ENCODE results near the gene SPINK14. TPM values are rescaled to one million over a fixed set of nuclear protein-coding genes. Genes with fewer than 3 reads are reported as not detected.

Gene SPINK14
- total RNA-seq, 1 donor from 2014 or later = not detected

- Mint-ChIP-seq H3K9me3 (no peaks in the 10 kb centered on the region), H3K4me1 (peaks cover 4% of the 10 kb centered on the region), H3K36me3 (no peaks in the 10 kb centered on the region), H3K27ac (no peak overlapping the region), H3K4me3 (no peak overlapping the region), H3K27me3 (ENCODE audit: low read depth) (peaks cover 8% of the 10 kb centered on the region)
- no peak for DNase-seq (ENCODE audit: low spot score in 2 of 2, unreplicated experiment in 2 of 2)
- TF ChIP-seq, protein P1, sequence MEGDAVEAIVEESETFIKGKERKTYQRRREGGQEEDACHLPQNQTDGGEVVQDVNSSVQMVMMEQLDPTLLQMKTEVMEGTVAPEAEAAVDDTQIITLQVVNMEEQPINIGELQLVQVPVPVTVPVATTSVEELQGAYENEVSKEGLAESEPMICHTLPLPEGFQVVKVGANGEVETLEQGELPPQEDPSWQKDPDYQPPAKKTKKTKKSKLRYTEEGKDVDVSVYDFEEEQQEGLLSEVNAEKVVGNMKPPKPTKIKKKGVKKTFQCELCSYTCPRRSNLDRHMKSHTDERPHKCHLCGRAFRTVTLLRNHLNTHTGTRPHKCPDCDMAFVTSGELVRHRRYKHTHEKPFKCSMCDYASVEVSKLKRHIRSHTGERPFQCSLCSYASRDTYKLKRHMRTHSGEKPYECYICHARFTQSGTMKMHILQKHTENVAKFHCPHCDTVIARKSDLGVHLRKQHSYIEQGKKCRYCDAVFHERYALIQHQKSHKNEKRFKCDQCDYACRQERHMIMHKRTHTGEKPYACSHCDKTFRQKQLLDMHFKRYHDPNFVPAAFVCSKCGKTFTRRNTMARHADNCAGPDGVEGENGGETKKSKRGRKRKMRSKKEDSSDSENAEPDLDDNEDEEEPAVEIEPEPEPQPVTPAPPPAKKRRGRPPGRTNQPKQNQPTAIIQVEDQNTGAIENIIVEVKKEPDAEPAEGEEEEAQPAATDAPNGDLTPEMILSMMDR (IDR thresholded peaks at IDR 0.05; ENCODE audit: unreplicated experiment) = no peak
Measured at GRCh38 chr5:148205865-148206264, 37.5 kb downstream of the SPINK14 start.

DNA sequence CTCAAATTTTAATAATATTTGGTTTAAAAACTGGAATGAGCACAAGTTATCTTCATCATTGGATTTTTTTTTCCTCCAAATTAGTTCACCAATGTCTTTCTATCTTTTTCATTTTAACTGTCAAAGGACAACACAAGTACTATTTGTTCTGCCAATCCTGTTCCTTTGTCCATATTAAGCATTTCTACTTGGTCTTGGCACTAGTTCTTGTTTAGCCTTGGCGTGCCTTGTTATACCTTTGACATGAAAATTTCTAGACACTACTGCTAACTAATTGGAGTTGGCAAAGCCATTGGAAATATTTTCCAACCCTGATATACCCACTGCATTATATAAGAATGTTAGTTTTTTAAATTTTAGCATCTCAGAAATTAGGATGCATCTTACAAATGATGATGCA is 38.3 kb downstream of the SPINK14 start:
- Mint-ChIP-seq H3K27me3 (ENCODE audit: low read depth) (peaks cover 8% of the 10 kb centered on the region), H3K4me3 (no peak overlapping the region), H3K9me3 (no peaks in the 10 kb centered on the region), H3K27ac (no peak overlapping the region), H3K4me1 (peaks cover 4% of the 10 kb centered on the region), H3K36me3 (no peaks in the 10 kb centered on the region)
- TF ChIP-seq, protein P1 (IDR thresholded peaks at IDR 0.05; ENCODE audit: unreplicated experiment) = no peak
- no peak for DNase-seq (ENCODE audit: low spot score in 2 of 2, unreplicated experiment in 2 of 2)

GRCh38 chr5:148208226-148208625 is 39.9 kb downstream of the SPINK14 start:
- peaks cover 4% of the 10 kb centered on the region for H3K4me1 Mint-ChIP-seq
- TF ChIP-seq, protein P1 (IDR thresholded peaks at IDR 0.05; ENCODE audit: unreplicated experiment) = no peak
- no peaks in the 10 kb centered on the region for H3K9me3 Mint-ChIP-seq
- no peak for DNase-seq (ENCODE audit: low spot score in 2 of 2, unreplicated experiment in 2 of 2)
- no peak overlapping the region for H3K27ac Mint-ChIP-seq
- H3K4me3 Mint-ChIP-seq = no peak overlapping the region
- H3K27me3 Mint-ChIP-seq (ENCODE audit: low read depth) = peaks cover 4% of the 10 kb centered on the region
- H3K36me3 Mint-ChIP-seq = no peaks in the 10 kb centered on the region

- no peak overlapping the region for H3K4me3 Mint-ChIP-seq
- TF ChIP-seq, protein P1 (IDR thresholded peaks at IDR 0.05; ENCODE audit: unreplicated experiment) = no peak
- DNase-seq (ENCODE audit: low spot score in 2 of 2, unreplicated experiment in 2 of 2) = no peak
- H3K9me3 Mint-ChIP-seq = no peaks in the 10 kb centered on the region
- no peak overlapping the region for H3K27ac Mint-ChIP-seq
- peaks cover 4% of the 10 kb centered on the region for H3K4me1 Mint-ChIP-seq
- H3K27me3 Mint-ChIP-seq (ENCODE audit: low read depth) = peaks cover 4% of the 10 kb centered on the region
- no peaks in the 10 kb centered on the region for H3K36me3 Mint-ChIP-seq
Measured at GRCh38 chr5:148209151-148209770, 40.9 kb downstream of the SPINK14 start.

DNA sequence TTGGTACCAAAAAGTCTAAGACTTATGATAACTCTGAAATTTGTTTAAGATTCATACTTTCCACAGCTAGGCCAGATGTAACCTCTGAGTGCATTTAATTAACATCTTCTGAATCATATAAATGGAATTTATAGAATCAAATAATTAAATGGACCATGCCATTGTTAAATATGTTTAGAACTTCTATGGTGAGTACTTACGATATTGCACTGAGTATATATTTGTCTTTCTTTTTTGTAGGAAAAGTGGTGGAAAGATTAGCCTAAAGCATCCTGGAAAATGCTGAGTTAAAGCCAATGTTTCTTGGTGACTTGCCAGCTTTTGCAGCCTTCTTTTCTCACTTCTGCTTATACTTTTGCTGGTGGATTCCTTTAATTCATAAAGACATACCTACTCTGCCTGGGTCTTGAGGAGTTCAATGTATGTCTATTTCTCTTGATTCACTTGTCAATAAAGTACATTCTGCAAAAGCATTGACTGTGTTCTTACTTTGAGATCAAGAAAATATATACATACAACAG is 46.4 kb downstream of the SPINK14 start:
- Mint-ChIP-seq H3K27ac (no peak overlapping the region), H3K36me3 (no peaks in the 10 kb centered on the region), H3K4me1 (no peaks in the 10 kb centered on the region), H3K27me3 (ENCODE audit: low read depth) (peaks cover 3% of the 10 kb centered on the region), H3K4me3 (no peak overlapping the region), H3K9me3 (peaks cover 9% of the 10 kb centered on the region)
- TF ChIP-seq, protein P1 (IDR thresholded peaks at IDR 0.05; ENCODE audit: unreplicated experiment) = no peak
- DNase-seq (ENCODE audit: low spot score in 2 of 2, unreplicated experiment in 2 of 2) = no peak

Measured in mesothelial cell of epicardium (in vitro differentiated cells).